Left colon (tissue), 2 donors: ENCODE measurements around the gene CHN1. TPM values are rescaled to one million over a fixed set of nuclear protein-coding genes. Genes with fewer than 3 reads are reported as not detected.
A peak's percentile ranks its signal among the peaks of the same experiment; 100 is the strongest.

ENCODE experiments used
- ATAC-seq: fragments of 200-7000 bp; cut with Tn5 transposase; one replicate; pipeline ENCODE4 v1.9.1; 2020; ENCODE audit warnings: mild to moderate bottlenecking, moderate library complexity
- DNase-seq, 2 donors: peaks; one replicate each; pipeline ENCODE4 v3.0.0-alpha.2; 2020
- intact Hi-C, 2 donors: fragments of 100-400 bp; cut with DNase I in 1 of 2; cut with micrococcal nuclease in 1 of 2; formaldehyde crosslinking; loops; one replicate each; pipeline versions ENCODE4 v1.11.2 to v1.14.0; 2022; cut with DNase I, micrococcal nuclease
- total RNA-seq, 2 donors: library from RNA; stranded (reverse); fragmentation: NEBNext Ultra II Directional; extraction: Animal tissue kit (Norgen Biotek cat#: 25700); gene quantifications; one replicate each; pipeline ENCODE4 v1.2.1, GENCODE V29; 2021
- donor health status: DM: no; HTN: no; CAD: no.
- donor health status: DM: yes; HTN: yes; CAD: no.

Gene CHN1
- total RNA-seq, 2 donors from 2014 or later, result 1.6 to 2.3 TPM

DNA sequence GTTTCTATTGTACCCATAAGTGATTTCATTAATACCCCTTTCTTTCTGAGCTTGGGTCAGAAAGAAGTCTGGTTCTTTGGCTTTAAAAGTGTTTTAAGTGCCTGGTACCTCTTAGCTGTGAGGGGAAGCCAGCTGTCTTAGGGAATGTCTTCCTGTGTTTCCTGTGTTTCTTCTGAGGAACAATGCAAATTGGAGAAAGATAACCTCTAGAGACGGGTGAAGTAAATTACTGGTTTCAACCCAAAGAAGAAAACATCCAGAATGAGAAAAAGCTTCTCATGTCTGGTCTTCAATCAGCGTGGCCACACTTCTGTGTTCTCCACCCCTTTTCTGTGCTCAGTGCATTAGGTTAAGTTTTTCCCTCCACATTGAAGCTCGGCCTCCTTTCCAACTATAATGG, 10.2 kb upstream of the CHN1 start:
- ATAC-seq, result no peak
- intact Hi-C loops, result no loop called here
- DNase-seq, result no peak

- ATAC-seq, result no peak
These were observed 7.3 kb upstream of the CHN1 start for GRCh38 chr2:175012516-175012915.

GRCh38 chr2:175011505-175011904, 6.3 kb upstream of the CHN1 start:
- intact Hi-C loops, result no loop called here
- no peak for DNase-seq
- ATAC-seq, result no peak

More at GRCh38 chr2:175012516-175012915, 7.3 kb upstream of the CHN1 start:
- no peak for DNase-seq
- intact Hi-C loops, result no loop called here

- intact Hi-C loops, result no loop called here
- ATAC-seq (no peak), DNase-seq (no peak)
These were observed 5.7 kb upstream of the CHN1 start for GRCh38 chr2:175010848-175011254.

DNA sequence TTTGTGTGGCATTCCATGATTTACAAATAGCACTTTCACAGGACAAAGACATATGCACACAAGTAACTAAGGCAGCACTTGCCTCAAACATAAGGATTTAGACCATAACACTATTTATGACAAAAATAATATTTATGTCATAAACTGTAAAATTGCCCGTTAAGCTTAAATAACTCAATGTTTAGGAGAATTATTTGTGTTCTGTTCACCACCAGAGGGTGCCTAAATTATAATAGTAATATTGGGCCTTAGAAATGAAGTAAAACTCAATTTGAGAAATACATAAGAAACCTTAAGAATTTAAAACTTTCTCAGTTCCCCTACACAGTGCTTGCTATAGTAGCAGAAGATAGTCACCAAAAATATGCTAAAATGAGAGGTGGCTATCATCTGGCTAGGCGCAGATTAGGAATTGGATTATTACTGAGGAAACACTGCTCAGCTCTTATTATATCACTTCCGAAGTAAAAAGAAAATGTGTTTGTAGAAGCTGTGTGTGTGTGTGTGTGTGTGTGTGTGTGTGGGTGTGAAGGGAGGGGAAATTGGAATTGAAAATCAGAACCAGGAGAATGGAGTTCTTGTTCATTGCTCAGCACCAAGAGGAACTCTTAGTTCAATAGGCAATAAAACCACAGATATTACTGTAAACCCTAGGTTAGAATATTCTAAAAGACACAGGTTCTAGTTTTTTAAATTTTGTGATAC, 4.9 kb upstream of the CHN1 start:
- ATAC-seq (no peak), DNase-seq (no peak)
- intact Hi-C loops, result no loop called here

GRCh38 chr2:175008801-175009495, 3.8 kb upstream of the CHN1 start:
- no peak for DNase-seq
- ATAC-seq, result no peak
- intact Hi-C loops, result no loop called here

DNA sequence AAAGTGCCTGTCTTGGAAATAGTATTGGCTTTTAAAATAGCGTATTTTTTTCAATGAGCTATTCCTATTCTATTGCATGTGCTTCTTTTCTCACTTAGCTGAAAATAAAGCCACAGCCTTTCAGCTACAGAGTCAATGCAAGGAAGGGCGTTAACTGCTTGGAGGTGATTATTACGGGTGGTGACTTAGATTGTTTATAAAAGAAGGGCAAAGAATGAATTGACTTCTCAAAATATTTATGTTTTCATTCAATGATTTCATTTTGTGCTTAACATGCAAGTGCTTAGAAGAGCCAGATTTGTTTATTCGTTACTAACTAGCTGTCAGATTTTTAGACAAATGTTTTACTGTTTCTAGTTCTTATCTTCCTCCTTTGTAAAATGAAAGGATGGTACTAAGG, 2.8 kb upstream of the CHN1 start:
- intact Hi-C loops, result no loop called here
- ATAC-seq, result no peak
- DNase-seq, result no peak

DNA sequence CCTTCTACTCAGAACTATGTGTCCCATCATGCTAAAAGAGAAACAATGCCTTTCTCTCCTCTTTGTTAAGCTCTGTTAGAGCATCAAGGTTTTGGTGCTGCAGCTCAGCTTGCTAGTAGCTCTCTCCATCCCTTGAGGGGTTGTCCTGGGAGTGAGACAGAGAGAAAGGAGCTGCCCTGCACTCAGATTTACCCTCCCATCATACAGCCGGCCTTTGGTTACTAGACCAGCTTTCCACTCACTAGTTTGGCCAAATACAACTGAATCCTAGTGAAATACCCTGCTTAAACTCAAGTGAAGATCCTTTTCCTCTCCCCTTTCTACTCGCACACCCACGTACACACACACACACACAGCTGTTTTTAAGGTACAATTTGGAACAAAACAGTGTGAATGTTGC, 2.3 kb upstream of the CHN1 start:
- intact Hi-C loops, result no loop called here
- no peak for ATAC-seq
- DNase-seq, result no peak

DNA sequence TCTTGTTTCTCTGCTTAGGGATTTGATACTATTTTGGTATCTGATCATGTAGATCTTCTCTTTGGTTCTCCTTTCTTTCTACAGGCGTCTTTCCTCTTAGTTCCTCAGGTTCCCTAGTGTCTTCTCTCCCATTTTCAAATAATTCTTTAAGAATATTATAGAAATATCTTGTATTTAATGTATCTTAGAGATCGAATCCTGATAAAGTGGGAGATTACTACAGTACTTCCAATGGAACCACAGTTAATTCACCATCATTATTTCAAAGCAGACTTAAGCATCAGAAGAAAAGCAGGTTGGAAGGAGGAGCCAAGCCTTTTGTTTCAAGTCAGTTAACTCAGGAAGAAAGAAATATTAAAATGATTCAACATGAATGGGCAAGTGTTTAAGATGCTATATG, 1.1 kb upstream of the CHN1 start:
- DNase-seq, result no peak
- intact Hi-C loops, result no loop called here
- ATAC-seq, result no peak

DNA sequence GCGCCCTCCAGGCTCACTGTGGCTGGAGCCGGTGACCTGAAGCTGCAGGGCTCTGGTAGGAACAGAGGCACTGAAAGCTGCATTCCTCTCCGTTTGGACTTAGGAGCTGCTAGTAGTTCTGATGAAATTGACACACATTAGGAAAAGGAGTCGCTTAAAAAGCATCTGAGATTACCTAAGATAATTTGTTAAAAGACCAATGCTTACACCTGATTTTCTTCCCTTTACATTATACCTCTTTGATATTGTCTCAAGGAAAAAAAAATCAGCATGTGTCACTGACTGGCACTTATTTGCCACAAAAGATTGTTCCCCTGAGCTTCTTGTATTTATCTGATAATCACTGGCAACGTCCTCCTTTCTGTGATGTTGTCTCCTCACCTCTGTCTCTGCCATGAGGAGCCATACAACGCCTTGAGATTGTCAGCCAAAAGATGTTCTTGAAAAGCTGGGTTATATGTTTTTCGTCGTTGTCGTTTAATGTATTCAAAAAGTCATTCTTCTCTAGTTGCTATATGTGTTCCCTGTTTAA, 618 bp upstream of the CHN1 start:
- peak; percentile 32 for ATAC-seq
- no peak for DNase-seq
- intact Hi-C loops, result no loop called here

DNA sequence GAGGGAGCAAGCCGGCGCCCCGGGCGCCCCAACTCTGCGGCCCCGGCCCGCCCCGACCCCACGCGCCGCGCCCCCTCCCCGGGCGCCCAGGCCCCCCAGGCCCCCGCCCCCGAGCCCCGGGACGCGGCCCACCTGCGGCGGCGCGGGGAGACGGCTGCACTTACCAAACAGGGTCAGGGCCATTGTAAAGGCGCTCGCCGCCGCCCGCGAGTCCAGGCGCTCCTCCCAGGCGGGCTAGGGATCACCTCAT, 526 bp downstream of the CHN1 start:
- intact Hi-C loops, result no loop called here
- DNase-seq (no peak), ATAC-seq (peak; percentile 61)

DNA sequence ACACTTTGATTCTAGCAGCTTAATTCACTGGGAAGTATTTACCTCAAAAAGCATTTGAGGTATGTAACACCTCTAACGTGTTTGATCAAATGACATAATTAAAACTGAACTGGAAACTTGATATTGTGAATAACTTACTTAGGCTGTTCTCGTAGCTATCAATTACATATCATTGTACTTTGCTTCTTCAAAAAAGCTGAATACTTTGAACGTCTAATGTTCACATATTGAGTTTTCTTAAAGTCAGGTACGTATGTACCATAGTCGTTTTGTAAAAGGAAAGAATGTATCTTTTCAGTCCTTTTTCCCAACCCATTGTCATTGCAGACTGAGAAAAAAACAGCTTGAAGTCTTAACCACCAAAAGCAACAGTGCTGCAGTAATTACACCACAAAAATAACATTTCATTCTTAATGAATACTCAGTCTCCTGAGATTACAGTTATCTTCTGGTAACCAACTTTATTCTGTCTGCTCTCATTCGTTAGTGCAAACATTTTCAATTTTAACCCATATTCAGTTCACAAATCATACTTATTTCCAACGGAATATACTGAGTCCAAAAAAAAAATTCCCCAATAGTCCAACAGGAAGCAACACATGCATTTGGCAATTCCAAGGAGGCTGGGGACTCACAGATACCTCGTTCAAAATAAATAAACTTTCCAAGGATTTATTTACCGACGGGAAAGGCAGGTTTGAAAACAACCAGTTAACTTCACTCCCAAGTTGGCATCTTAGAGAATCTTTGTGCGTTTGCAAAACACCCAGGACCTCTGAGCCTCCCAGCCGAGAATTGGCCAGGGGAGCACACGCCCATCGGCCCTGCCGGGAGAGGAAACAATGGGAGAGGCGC, 1.1 kb downstream of the CHN1 start:
- DNase-seq (no peak), ATAC-seq (peak; percentile 14)
- intact Hi-C loops, result no loop called here

- no peak for DNase-seq
- intact Hi-C loops, result no loop called here
- no peak for ATAC-seq
These were observed 2.5 kb downstream of the CHN1 start for GRCh38 chr2:175002547-175003274.

- intact Hi-C loops, result no loop called here
- DNase-seq, result no peak
- ATAC-seq, result no peak
These were observed 3.6 kb downstream of the CHN1 start for GRCh38 chr2:175001566-175001965.

GRCh38 chr2:174997110-174997509, 8.1 kb downstream of the CHN1 start:
- no peak for ATAC-seq
- DNase-seq, result no peak
- intact Hi-C loops, result no loop called here

DNA sequence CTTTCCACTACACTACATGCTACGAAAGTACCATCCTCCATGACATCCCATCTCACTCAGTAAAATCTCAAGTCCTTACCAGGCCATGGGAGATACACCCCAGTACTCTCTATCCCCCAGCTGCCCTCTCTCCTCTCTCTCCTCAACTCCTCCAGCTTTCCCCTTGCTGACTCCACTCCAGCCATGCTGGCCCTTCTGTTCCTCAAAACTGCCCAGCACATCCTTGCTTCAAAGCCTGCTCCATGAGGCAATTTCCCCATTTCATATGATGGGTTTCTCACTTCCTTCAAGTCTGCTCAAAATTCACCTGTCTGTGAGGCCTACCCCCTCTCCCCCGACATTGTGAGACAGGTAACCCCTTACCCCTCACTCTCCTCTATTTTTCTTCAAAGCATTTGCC, 8.6 kb downstream of the CHN1 start:
- DNase-seq (no peak), ATAC-seq (no peak)
- intact Hi-C loops, result no loop called here

- ATAC-seq (no peak), DNase-seq (no peak)
- intact Hi-C loops, result loop anchor here in 1 of 2 donors (5.0 kb wide), 1 partner anchor 222 kb away; no protein-coding TSS in a partner anchor
These were observed 10.8 kb downstream of the CHN1 start for GRCh38 chr2:174994381-174994780.

GRCh38 chr2:174992886-174993285, 12.3 kb downstream of the CHN1 start:
- DNase-seq, result no peak
- ATAC-seq, result no peak
- intact Hi-C loops, result loop anchor here in 1 of 2 donors (5.0 kb wide), 1 partner anchor 221 kb away; no protein-coding TSS in a partner anchor

DNA sequence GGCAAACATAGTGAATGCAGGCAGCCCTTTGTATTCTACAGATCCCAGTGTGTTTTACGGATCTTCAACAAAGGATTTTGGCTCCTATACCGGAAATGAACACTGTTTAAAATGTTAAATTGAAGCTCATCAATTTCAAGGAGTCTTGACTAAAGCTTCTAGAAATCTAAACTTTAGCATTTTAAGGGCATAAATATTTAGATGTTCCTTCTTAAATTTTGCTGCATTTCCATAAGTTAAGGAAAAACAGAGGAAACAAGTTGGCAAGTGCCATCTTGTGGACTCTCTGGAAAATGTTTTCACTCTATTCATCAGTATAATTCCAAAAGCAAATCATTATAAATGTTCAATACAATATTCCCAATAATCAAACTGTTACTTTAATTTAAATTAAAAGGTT, 19.6 kb downstream of the CHN1 start:
- no peak for ATAC-seq
- DNase-seq, result no peak
- intact Hi-C loops, result no loop called here
